Iris pigment epithelial cell (primary cell): ENCODE results near the gene INSR.
A peak's percentile ranks its signal among the peaks of the same experiment; 100 is the strongest.
"Not testable (repeated sequence)": the region's sequence is repeated elsewhere in the genome, so short reads cannot be mapped to it uniquely, and the experiment has no call there.

Source experiments
- DNase-seq: peaks from one replicate; pipeline ENCODE4 v3.0.0-alpha.2; 2011; ENCODE audit warnings: low read depth

Gene INSR

GRCh38 chr19:7224209-7224686 is 70.0 kb downstream of the INSR start:
- DNase-seq, result peak; percentile 39

GRCh38 chr19:7223429-7223828 is 70.8 kb downstream of the INSR start:
- DNase-seq, result no peak

GRCh38 chr19:7219056-7219455 is 75.2 kb downstream of the INSR start:
- DNase-seq, result no peak

- DNase-seq, result no peak
These were observed 76.4 kb downstream of the INSR start for GRCh38 chr19:7217861-7218260.

GRCh38 chr19:7216373-7216902 is 77.8 kb downstream of the INSR start:
- DNase-seq, result no peak

GRCh38 chr19:7215176-7215575 is 79.0 kb downstream of the INSR start:
- DNase-seq, result no peak

- no peak for DNase-seq
These were observed 79.7 kb downstream of the INSR start for GRCh38 chr19:7214324-7215089.

- no peak for DNase-seq
These were observed 80.4 kb downstream of the INSR start for GRCh38 chr19:7213628-7214323.

GRCh38 chr19:7211191-7211951 is 82.8 kb downstream of the INSR start:
- peak; percentile 60 for DNase-seq

GRCh38 chr19:7210359-7210758 is 83.9 kb downstream of the INSR start:
- DNase-seq, result no peak

GRCh38 chr19:7209597-7210325 is 84.5 kb downstream of the INSR start:
- DNase-seq, result not testable (repeated sequence)

GRCh38 chr19:7209036-7209435 is 85.2 kb downstream of the INSR start:
- DNase-seq, result not testable (repeated sequence)

GRCh38 chr19:7203332-7203731 is 90.9 kb downstream of the INSR start:
- DNase-seq, result no peak

GRCh38 chr19:7202888-7203287 is 91.3 kb downstream of the INSR start:
- no peak for DNase-seq

GRCh38 chr19:7200736-7201135 is 93.5 kb downstream of the INSR start:
- DNase-seq, result no peak

GRCh38 chr19:7199613-7200533 is 94.3 kb downstream of the INSR start:
- no peak for DNase-seq

- peak; percentile 96 for DNase-seq
These were observed 96.2 kb downstream of the INSR start for GRCh38 chr19:7197760-7198696.

- DNase-seq, result peak; percentile 98
These were observed 97.0 kb downstream of the INSR start for GRCh38 chr19:7197119-7197759.

- no peak for DNase-seq
These were observed 97.5 kb downstream of the INSR start for GRCh38 chr19:7196763-7197118.
